MM.1S (cell line): ENCODE measurements around the gene CITED2.

Experiments
- DNase-seq: peaks from one replicate; pipeline ENCODE4 v3.0.0-alpha.2; 2015
- H2AFZ ChIP-seq: fragments of 300-600 bp; sonication (generic); 2 replicates; pipeline ENCODE4 v1.6.0; 2016; ENCODE audit warnings: antibody characterized with exemption, low read length
- H3F3A ChIP-seq: fragments of 300-600 bp; sonication (generic); 2 replicates; pipeline ENCODE4 v1.6.1; 2016; ENCODE audit warnings: mild to moderate bottlenecking, antibody characterized with exemption, low read length, moderate library complexity, mixed read lengths; ENCODE audit not compliant: insufficient read depth
- H3K27ac ChIP-seq: fragments of 300-600 bp; sonication (generic); 2 replicates; pipeline ENCODE4 v1.5.1; 2016; ENCODE audit warnings: mild to moderate bottlenecking, low read length
- H3K27me3 ChIP-seq: fragments of 300-600 bp; sonication (generic); replicated peaks from 2 replicates; pipeline ENCODE4 v1.6.0; 2016; ENCODE audit warnings: low read length; ENCODE audit not compliant: insufficient read depth
- H3K36me3 ChIP-seq: fragments of 300-600 bp; sonication (generic); replicated peaks from 2 replicates; pipeline ENCODE4 v1.6.1; 2016; ENCODE audit warnings: mild to moderate bottlenecking, low read length, mixed read lengths; ENCODE audit not compliant: insufficient read depth
- H3K4me1 ChIP-seq: fragments of 300-600 bp; sonication (generic); 2 replicates; pipeline ENCODE4 v1.6.1; 2016; ENCODE audit warnings: low read length, mixed read lengths
- H3K4me2 ChIP-seq: fragments of 300-600 bp; sonication (generic); 2 replicates; pipeline ENCODE4 v1.6.0; 2016; ENCODE audit warnings: low read depth, low read length
- H3K4me3 ChIP-seq: fragments of 300-600 bp; sonication (generic); 2 replicates; pipeline ENCODE4 v1.5.1; 2016; ENCODE audit warnings: low read length, mixed read lengths
- H3K79me2 ChIP-seq: fragments of 300-600 bp; sonication (generic); 2 replicates; pipeline ENCODE4 v1.6.1; 2016; ENCODE audit warnings: mixed run types, low read length, mixed read lengths
- H3K9ac ChIP-seq: fragments of 300-600 bp; sonication (generic); 2 replicates; pipeline ENCODE4 v1.6.1; 2016; ENCODE audit warnings: low read length, mixed read lengths
- H3K9me2 ChIP-seq: fragments of 300-600 bp; sonication (generic); replicated peaks from 2 replicates; pipeline ENCODE4 v1.6.1; 2016; ENCODE audit warnings: mild to moderate bottlenecking, low read length, mixed read lengths; ENCODE audit not compliant: insufficient read depth
- H3K9me3 ChIP-seq: fragments of 300-600 bp; sonication (generic); replicated peaks from 2 replicates; pipeline ENCODE4 v1.6.1; 2016; ENCODE audit warnings: mild to moderate bottlenecking, low read length, mixed read lengths; ENCODE audit not compliant: insufficient read depth
- H4K20me1 ChIP-seq: fragments of 300-600 bp; sonication (generic); 2 replicates; pipeline ENCODE4 v1.6.1; 2016; ENCODE audit warnings: mild to moderate bottlenecking, low read length, moderate library complexity, mixed read lengths; ENCODE audit not compliant: insufficient read depth
- CTCF ChIP-seq: fragments of 300-600 bp; sonication (generic); IDR thresholded peaks from 2 replicates; pipeline ENCODE4 v1.5.1; 2016; ENCODE audit warnings: antibody characterized with exemption, low read length, mixed read lengths
- EZH2 ChIP-seq: fragments of 300-600 bp; sonication (generic); optimal IDR thresholded peaks from 2 replicates; pipeline ENCODE3; 2017; ENCODE audit warnings: low read depth, mild to moderate bottlenecking, antibody characterized with exemption, low read length, mixed read lengths
- EZH2phosphoT487 ChIP-seq: fragments of 300-600 bp; sonication (generic); IDR thresholded peaks from 2 replicates; pipeline ENCODE4 v1.6.1; 2018; ENCODE audit warnings: antibody characterized with exemption, low read length

Gene CITED2

GRCh38 chr6:139325125-139325524, 49.3 kb downstream of the CITED2 start:
- Histone ChIP-seq H3F3A (peaks cover 26% of the 10 kb centered on the region), H3K27ac (peak overlapping the region; percentile 92), H4K20me1 (no peaks in the 10 kb centered on the region), H3K4me3 (no peak overlapping the region; the same call in 1 of the 2 replicates), H3K27me3 (no peaks in the 10 kb centered on the region), H3K4me2 (peak overlapping the region; percentile 37), H2AFZ (0 out of 2 replicates have a peak overlapping the region, but pooled peaks have one; percentile 37), H3K36me3 (no peaks in the 10 kb centered on the region), H3K79me2 (no peaks in the 10 kb centered on the region), H3K9me2 (no peaks in the 10 kb centered on the region), H3K9me3 (no peaks in the 10 kb centered on the region; the same call in 1 of the 2 replicates), H3K4me1 (peaks cover 29% of the 10 kb centered on the region), H3K9ac (peak overlapping the region; percentile 45)
- peak; percentile 68 for DNase-seq
- TF ChIP-seq EZH2 (no peak), EZH2phosphoT487 (no peak), CTCF (no peak)

- Histone ChIP-seq H3F3A (peaks cover 26% of the 10 kb centered on the region), H3K27me3 (no peaks in the 10 kb centered on the region), H3K36me3 (no peaks in the 10 kb centered on the region), H3K4me1 (peaks cover 29% of the 10 kb centered on the region), H4K20me1 (no peaks in the 10 kb centered on the region), H3K9ac (no peak overlapping the region; the same call in 1 of the 2 replicates), H3K27ac (peak overlapping the region; percentile 92; the same call in 1 of the 2 replicates), H3K4me2 (no peak overlapping the region), H3K79me2 (no peaks in the 10 kb centered on the region), H3K4me3 (no peak overlapping the region), H2AFZ (no peak overlapping the region), H3K9me2 (no peaks in the 10 kb centered on the region), H3K9me3 (no peaks in the 10 kb centered on the region; the same call in 1 of the 2 replicates)
- DNase-seq: no peak
- TF ChIP-seq EZH2phosphoT487 (no peak), EZH2 (no peak), CTCF (no peak)
These were observed 50.2 kb downstream of the CITED2 start for GRCh38 chr6:139324301-139324555.

- Histone ChIP-seq H3K36me3 (no peaks in the 10 kb centered on the region), H4K20me1 (no peaks in the 10 kb centered on the region), H2AFZ (0 out of 2 replicates have a peak overlapping the region, but pooled peaks have one; percentile 53), H3K9ac (peak overlapping the region; percentile 63; the same call in 1 of the 2 replicates), H3K4me2 (0 out of 2 replicates have a peak overlapping the region, but pooled peaks have one; percentile 42), H3K9me3 (no peaks in the 10 kb centered on the region; the same call in 1 of the 2 replicates), H3K79me2 (no peaks in the 10 kb centered on the region), H3F3A (peaks cover 26% of the 10 kb centered on the region), H3K4me1 (peaks cover 29% of the 10 kb centered on the region), H3K27ac (peak overlapping the region; percentile 92), H3K9me2 (no peaks in the 10 kb centered on the region), H3K4me3 (0 out of 2 replicates have a peak overlapping the region, but pooled peaks have one; percentile 29), H3K27me3 (no peaks in the 10 kb centered on the region)
- TF ChIP-seq EZH2: no peak
- TF ChIP-seq EZH2phosphoT487: no peak
- TF ChIP-seq CTCF: no peak
- peak; percentile 50 for DNase-seq
These were observed 50.7 kb downstream of the CITED2 start for GRCh38 chr6:139323511-139324300.
